ENCODE measurements around the gene LASP1NB.

LASP1NB gene

DNA sequence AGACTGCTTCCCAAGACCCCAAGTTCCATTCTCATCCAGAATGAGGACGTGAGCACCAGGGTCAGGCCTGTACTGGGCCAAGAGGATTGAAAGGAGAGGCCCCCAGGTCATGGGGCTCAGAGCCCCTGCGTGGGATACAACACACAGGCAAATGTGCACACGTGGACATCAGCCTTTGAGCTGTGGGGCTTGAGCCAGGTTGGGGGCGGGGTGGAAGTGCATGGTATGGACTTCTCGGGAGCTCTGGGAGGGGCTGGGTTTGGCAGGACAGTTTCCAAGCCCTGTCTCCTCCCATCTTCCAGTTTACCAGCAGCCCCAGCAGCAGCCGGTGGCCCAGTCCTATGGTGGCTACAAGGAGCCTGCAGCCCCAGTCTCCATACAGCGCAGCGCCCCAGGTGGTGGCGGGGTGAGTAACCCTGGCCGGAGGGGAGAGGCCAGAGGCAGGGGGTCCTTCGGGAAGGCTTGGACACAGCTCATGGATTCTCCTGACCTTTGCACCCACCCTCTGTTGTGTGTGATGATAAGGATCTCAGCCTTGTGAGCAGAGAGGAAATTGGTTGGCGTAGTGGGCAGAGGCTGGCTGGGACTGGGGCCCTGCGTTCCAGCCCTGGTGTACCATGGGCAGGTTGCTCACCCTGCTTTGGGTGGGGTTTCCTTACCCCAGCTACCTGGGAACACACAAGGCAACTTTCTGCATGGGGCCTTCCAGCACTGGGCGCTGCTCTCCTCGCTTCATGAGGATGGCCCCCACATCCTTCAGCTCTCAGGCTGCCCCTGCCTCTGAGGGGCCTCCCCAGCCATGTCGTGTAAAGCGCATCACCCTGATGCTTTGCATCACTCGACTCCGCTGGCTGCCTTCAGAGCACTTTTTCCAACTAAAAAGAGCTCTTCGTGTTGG, 10.4 kb upstream of the LASP1NB start (continued):
- TF ChIP-seq, protein P1, sequence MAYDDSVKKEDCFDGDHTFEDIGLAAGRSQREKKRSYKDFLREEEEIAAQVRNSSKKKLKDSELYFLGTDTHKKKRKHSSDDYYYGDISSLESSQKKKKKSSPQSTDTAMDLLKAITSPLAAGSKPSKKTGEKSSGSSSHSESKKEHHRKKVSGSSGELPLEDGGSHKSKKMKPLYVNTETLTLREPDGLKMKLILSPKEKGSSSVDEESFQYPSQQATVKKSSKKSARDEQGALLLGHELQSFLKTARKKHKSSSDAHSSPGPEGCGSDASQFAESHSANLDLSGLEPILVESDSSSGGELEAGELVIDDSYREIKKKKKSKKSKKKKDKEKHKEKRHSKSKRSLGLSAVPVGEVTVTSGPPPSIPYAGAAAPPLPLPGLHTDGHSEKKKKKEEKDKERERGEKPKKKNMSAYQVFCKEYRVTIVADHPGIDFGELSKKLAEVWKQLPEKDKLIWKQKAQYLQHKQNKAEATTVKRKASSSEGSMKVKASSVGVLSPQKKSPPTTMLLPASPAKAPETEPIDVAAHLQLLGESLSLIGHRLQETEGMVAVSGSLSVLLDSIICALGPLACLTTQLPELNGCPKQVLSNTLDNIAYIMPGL (CRISPR knock-in tag; IDR thresholded peaks at IDR 0.05; ENCODE audit: borderline replicate concordance in 1 of 2, low read depth in 1 of 2), result peak; percentile 68 to 81; a peak in 3 of 4 replicates
- TF ChIP-seq, protein P2, sequence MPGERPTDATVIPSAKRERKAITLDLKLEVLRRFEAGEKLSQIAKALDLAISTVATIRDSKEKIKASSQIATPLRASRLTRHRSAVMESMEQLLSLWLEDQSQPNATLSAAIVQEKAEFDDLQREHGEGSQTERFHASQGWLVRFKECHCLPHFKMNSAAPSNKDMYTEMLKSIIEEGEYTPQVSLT (CRISPR knock-in tag; IDR thresholded peaks at IDR 0.05; ENCODE audit: borderline replicate concordance, low read depth), result no peak
- TF ChIP-seq NFYC (CRISPR knock-in tag; IDR thresholded peaks at IDR 0.05) (no peak), KLF11 (CRISPR knock-in tag; IDR thresholded peaks at IDR 0.05) (no peak), DR1 (CRISPR knock-in tag; IDR thresholded peaks at IDR 0.05) (no peak), ZNF629 (CRISPR knock-in tag; conservative IDR thresholded peaks at IDR 0.05) (peak; percentile 37; the same call in 1 of the 2 replicates), STAT5B (CRISPR knock-in tag; IDR thresholded peaks at IDR 0.05) (no peak), GTF2F1 (IDR thresholded peaks at IDR 0.05; ENCODE audit: low read length) (no peak), ZBTB38 (CRISPR knock-in tag; IDR thresholded peaks at IDR 0.05) (peak; percentile 63), ZNF703 (CRISPR knock-in tag; IDR thresholded peaks at IDR 0.05; ENCODE audit: borderline replicate concordance) (no peak; the same call in 1 of the 2 replicates), BORCS8-MEF2B (CRISPR knock-in tag; IDR thresholded peaks at IDR 0.05) (no peak; the same call in 1 of the 2 replicates), EED (CRISPR knock-in tag; IDR thresholded peaks at IDR 0.05) (no peak)
- TF ChIP-seq, protein P3, sequence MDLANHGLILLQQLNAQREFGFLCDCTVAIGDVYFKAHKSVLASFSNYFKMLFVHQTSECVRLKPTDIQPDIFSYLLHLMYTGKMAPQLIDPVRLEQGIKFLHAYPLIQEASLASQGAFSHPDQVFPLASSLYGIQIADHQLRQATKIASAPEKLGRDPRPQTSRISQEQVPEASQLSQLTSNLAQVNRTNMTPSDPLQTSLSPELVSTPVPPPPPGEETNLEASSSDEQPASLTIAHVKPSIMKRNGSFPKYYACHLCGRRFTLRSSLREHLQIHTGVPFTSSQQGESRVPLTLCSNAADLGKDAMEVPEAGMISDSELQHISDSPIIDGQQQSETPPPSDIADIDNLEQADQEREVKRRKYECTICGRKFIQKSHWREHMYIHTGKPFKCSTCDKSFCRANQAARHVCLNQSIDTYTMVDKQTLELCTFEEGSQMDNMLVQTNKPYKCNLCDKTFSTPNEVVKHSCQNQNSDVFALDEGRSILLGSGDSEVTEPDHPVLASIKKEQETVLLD (CRISPR knock-in tag; IDR thresholded peaks at IDR 0.05; ENCODE audit: low read depth), result no peak
- TF ChIP-seq, protein P4, sequence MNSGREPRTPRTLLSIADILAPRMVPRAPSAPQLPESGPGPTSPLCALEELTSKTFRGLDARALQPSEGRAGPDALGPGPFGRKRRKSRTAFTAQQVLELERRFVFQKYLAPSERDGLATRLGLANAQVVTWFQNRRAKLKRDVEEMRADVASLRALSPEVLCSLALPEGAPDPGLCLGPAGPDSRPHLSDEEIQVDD (CRISPR knock-in tag; IDR thresholded peaks at IDR 0.05; ENCODE audit: borderline replicate concordance), result no peak
- TF ChIP-seq, protein P5, sequence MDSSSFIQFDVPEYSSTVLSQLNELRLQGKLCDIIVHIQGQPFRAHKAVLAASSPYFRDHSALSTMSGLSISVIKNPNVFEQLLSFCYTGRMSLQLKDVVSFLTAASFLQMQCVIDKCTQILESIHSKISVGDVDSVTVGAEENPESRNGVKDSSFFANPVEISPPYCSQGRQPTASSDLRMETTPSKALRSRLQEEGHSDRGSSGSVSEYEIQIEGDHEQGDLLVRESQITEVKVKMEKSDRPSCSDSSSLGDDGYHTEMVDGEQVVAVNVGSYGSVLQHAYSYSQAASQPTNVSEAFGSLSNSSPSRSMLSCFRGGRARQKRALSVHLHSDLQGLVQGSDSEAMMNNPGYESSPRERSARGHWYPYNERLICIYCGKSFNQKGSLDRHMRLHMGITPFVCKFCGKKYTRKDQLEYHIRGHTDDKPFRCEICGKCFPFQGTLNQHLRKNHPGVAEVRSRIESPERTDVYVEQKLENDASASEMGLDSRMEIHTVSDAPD (CRISPR knock-in tag; IDR thresholded peaks at IDR 0.05), result no peak

Measured in HepG2 (cell line).